ENCODE measurements around the gene BMF. TPM values are rescaled to one million over a fixed set of nuclear protein-coding genes. Genes with fewer than 3 reads are reported as not detected.
"Not testable (repeated sequence)": the region's sequence is repeated elsewhere in the genome, so short reads cannot be mapped to it uniquely, and the experiment has no call there.

The BMF gene, protein sequence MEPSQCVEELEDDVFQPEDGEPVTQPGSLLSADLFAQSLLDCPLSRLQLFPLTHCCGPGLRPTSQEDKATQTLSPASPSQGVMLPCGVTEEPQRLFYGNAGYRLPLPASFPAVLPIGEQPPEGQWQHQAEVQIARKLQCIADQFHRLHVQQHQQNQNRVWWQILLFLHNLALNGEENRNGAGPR
- total RNA-seq: 2.9 TPM

DNA sequence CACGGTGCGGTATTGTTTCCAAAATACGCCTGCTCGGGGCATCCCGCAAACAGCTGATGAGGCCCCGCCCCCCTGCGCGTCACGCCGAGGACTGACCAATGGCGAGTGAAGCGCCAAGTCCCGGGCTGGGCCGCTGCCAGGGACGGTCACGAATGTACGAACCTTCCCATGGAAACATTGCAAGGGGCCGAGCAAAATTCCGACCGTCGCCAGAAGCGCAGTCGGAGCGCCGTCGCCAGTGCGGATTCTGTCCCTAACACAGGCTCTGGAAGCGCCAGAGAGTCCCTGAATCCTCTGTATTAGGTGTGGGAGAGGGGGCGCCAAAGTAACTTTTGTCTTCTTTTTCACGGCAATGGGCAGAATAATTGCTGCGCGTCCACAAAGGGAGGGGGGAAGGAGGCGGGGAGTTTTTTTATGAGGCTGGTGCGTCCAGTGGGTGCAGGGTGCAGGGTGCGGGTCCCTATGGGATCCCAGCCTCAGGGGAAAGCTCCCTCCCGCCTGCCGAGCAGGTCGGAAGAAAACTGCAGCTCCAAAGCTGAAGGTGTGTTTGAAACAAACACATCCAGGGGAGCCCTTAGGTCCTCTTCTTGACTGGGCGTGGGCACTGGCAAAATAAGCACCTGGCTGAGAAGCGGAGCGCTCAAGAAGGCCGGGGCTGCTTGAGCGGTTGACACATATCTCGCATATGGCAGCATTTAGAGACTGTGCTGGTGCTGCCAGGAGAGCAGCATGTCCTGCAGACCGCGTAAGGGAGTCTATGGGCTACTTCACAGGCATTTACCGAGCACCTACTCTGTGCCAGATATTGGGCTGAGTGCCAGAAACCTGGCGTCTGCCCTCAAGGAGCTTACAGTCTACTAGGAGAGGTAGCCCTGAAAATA, at the start of gene BMF:
BMF (minus strand) TSS at position 25 of the 881 bp plus-strand sequence. CDS start 2,793 bp downstream, outside the sequence.
- peak; percentile 96 to 98 for DNase-seq (ENCODE audit: low spot score in 2 of 2)
- no peak for FAIRE-seq

- DNase-seq (ENCODE audit: low spot score in 2 of 2) (no peak), FAIRE-seq (no peak)
Measured at GRCh38 chr15:40157778-40158447, 49.2 kb upstream of the BMF start.

- FAIRE-seq (no peak), DNase-seq (ENCODE audit: low spot score in 2 of 2) (no peak)
Measured at GRCh38 chr15:40155270-40155910, 46.7 kb upstream of the BMF start.

DNA sequence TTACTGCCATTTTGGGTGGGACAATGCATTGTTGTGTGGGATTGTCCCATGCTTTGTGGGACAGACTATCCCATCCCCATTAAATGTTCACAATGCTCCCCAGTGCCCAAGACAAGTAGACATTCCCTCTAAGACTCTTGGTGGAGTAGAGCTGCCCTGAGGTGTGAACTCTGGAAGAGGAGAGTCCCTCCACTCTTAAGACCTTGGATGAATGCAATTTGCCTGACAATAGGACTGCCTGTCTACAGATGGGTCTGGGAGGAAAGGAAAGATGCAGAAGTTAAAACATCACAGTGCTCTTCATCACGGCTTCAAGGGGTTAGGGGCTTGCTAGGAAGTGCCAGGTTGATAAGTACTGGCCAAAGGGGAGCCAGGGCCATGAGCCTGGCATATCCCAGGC, 46.1 kb upstream of the BMF start:
- DNase-seq (ENCODE audit: low spot score in 2 of 2); FAIRE-seq: not testable (repeated sequence)

GRCh38 chr15:40151991-40152390, 43.3 kb upstream of the BMF start:
- no peak for FAIRE-seq
- DNase-seq (ENCODE audit: low spot score in 2 of 2): no peak

GRCh38 chr15:40151499-40151898, 42.8 kb upstream of the BMF start:
- FAIRE-seq (no peak), DNase-seq (ENCODE audit: low spot score in 2 of 2) (no peak)

- no peak for DNase-seq (ENCODE audit: low spot score in 2 of 2)
- FAIRE-seq: no peak
Measured at GRCh38 chr15:40150163-40150925, 41.7 kb upstream of the BMF start.

GRCh38 chr15:40149339-40149738, 40.7 kb upstream of the BMF start:
- FAIRE-seq (no peak), DNase-seq (ENCODE audit: low spot score in 2 of 2) (no peak)

DNA sequence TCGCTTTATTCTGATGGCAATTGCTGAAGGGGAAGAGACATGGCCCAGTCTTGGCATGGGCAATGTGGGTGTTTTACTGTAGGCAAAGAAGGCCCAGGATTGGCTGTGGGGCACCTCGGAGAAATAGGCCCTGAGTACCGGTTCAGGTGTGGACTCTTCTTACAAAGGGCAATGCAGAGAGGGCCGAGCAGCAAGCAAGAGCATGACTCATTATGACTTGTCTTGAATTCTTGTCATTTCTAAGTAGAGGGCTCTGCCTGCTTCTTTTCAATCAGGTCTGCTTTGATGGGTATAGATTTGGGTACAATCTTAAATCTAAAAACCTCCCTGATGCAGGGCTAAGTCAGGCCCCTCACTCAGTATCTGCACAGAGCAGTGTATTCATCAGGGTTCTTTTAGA, 37.4 kb upstream of the BMF start:
- DNase-seq (ENCODE audit: low spot score in 2 of 2) (no peak), FAIRE-seq (no peak)

DNA sequence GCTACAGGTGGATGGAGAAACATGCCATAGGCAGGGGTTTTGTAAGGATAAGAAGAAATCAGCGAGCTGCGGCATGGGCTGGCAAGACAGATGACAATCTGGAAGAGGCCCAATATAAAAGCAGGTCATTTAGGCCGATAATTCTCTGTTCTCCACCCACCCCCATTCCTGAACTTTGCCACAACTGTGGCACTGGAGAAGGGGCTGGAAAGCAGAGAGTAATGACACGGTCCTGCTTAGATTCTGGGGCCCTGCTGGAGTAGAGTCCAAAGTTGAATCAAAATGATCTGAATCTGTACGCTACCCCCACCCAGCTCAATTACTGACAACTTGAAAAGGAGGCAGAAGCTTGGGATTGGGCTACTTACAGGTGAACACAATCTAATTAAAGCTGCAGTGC, 33.7 kb upstream of the BMF start:
- no peak for DNase-seq (ENCODE audit: low spot score in 2 of 2)
- FAIRE-seq: no peak

- not testable (repeated sequence) for DNase-seq (ENCODE audit: low spot score in 2 of 2); FAIRE-seq
Measured at GRCh38 chr15:40138201-40138570, 29.5 kb upstream of the BMF start.

DNA sequence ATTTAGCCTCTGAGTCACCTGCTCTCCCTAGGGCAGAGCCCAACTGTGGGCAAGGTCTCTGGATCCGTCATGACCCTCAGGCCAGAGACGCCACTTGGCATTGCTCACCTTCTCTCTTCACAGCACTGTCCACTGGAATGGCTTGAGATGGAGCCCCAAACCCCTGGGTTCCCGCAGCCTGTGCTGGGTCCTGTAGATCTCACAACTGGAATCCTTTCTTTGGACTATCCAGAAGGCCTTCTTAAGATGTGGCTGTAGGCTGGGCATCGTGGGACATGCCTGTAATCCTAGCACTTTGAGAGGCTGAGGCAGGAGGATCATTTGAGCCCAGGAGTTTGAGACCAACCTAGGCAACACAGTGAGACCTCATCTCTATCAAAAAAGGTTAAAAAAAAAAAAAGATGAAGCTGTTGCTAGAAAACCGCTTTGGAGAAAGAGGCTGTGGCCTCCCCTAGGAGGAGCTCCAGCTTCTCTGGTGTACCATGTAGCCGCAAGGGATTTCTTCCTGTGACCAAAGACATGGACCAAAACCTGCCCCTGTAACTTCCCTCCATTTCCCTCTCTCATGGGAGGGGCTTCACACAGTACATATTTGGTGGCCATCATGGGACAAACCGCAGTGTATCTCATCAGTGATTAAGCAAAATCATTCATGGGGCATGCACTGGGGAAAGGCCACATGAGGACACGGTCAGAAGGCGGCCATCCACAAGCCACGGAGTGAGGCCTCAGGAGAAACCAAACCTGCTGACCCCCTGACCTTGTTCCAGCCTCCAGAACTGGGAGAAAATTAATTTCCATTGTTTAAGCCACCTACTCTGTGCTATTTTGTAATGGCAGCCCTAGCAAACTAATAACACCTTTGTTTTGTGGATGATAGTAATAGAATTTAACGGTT, 28.9 kb upstream of the BMF start:
- FAIRE-seq: no peak

DNA sequence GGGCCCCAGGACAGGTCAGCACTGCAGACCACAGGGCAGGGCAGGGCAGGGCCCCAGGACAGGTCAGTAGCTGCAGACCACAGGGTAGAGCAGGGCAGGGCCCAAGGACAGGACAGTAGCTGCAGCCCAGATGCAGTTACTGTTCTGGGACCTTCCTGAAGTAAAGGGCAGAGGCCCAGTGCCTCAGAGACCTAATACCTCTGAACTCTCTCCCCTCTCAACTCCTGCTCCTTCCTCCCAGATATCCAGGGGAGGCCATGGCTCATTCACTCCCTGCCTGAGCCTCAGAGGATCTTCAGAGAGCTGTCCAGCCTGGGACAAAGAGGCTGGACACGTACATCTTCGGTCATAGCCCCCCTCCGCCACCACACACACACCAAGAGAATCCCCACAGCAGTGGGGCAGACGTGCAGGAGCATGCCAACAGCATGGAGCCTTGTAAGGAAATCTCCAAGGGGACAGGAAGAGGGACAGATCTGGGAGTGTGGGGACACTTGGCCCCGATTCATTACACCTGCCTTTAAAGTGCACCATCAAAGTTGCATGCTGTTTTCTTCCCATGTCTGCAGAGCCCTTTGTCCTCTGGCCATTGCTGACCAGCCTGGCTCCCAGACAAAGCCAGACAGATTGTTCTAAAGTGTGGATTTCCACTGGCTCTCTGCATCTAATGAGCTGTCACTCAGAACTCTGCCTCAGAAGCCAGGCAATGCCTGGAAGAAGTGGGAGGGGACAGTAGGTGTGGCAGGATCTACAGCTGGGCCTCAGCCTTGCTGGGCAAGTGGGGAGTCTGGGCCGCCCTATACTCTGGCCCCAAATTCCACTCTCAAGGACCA, 28.0 kb upstream of the BMF start:
- DNase-seq (ENCODE audit: low spot score in 2 of 2) (no peak), FAIRE-seq (no peak)

More for the DNA sequence above, 28.9 kb upstream of the BMF start:
- DNase-seq (ENCODE audit: low spot score in 2 of 2): no peak

GRCh38 chr15:40135846-40136450, 27.3 kb upstream of the BMF start:
- not testable (repeated sequence) for DNase-seq (ENCODE audit: low spot score in 2 of 2); FAIRE-seq

DNA sequence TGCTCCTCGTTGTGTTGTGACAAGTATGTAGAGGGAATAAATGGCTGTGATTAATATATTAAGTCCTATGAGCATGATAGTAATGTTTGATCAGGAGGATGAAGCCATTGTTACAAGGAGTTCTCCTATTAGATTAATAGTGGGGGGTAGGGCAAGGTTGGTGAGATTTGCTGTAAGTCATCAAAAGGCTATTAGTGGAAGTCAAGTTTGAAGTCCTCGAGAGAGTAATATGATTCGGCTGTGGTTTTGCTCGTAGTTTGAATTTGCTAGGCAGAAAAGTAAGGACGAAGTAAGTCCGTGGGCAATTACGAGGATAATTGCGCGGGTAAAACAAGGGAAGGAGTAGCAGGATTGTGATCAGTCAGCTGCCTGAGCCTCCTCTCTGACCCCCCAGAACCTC, 26.2 kb upstream of the BMF start:
- FAIRE-seq (no peak), DNase-seq (ENCODE audit: low spot score in 2 of 2) (no peak)

- FAIRE-seq (no peak), DNase-seq (ENCODE audit: low spot score in 2 of 2) (no peak)
Measured at GRCh38 chr15:40133544-40133943, 24.9 kb upstream of the BMF start.

- DNase-seq (ENCODE audit: low spot score in 2 of 2) (no peak), FAIRE-seq (no peak)
Measured at GRCh38 chr15:40130799-40131502, 22.3 kb upstream of the BMF start.

All from frontal cortex (tissue), 4 donors.